Raji (cell line): ENCODE measurements around the gene SNX20.

Experiments used
- POLR2A ChIP-seq: IDR thresholded peaks from 2 replicates; pipeline ENCODE4 v1.6.1; 2011; ENCODE audit warnings: low read depth, low read length, control low read depth; ENCODE audit not compliant: insufficient read depth

The SNX20 gene

DNA sequence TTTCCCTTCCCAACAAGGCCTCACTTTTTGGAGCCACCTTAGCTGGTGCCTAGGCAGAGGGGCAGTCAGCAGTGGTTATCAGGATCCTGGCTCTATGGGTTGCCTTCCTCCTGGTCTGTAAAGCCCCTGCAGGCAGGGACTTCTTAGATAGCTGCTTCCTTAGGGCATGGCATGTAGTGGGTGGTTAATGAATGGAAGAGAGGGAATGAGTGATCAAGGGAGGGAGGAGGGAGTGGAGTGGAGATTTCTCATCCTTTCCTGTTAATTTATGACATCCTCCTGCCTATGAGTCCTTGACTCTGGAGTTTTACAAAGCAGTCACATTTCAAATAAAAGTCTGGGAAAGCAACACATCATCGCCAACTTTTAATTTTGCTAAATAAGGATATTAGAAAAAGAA is 40.7 kb downstream of the SNX20 start:
- TF ChIP-seq POLR2A: no peak

DNA sequence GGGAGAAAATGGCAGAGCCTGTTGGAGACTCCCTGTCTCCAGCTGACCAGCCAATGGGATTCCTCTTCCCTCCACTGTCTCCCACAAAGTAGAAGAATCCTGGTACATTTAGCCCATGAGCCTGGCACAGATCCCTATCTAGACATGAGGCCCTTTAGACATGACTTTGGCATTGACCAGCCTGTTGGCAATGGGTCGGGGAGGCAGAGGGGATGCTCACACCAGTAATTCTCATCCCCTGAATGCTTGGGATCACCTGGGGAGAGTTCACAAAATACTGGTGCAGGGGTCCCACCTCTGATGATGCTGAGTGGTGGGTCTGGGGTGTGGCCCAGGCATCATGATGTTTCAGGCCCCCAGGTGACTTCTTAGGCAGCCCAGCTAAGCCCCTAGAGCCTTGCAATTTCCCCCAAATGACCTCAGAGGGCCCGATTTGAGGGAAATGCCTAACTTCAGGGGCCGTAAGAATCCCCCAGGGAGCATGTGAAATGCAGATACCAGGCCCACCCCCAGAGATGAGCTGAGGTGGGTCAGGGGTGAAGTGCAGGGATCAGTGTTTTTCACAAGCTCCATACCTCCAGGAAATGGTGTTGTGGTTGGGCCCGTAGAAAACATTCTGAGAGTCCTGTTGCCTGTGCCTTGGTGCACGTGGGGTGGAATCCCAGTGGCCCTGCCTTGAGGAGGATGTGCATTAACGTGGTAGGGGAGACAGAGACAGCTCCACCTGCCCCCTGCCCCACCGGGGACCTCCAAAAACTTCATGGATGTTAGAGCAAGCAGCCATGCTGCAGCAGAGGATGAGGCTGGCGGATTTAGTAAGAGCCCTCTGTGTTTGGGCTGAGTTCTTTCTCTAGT is 42.1 kb downstream of the SNX20 start:
- no peak for TF ChIP-seq POLR2A

DNA sequence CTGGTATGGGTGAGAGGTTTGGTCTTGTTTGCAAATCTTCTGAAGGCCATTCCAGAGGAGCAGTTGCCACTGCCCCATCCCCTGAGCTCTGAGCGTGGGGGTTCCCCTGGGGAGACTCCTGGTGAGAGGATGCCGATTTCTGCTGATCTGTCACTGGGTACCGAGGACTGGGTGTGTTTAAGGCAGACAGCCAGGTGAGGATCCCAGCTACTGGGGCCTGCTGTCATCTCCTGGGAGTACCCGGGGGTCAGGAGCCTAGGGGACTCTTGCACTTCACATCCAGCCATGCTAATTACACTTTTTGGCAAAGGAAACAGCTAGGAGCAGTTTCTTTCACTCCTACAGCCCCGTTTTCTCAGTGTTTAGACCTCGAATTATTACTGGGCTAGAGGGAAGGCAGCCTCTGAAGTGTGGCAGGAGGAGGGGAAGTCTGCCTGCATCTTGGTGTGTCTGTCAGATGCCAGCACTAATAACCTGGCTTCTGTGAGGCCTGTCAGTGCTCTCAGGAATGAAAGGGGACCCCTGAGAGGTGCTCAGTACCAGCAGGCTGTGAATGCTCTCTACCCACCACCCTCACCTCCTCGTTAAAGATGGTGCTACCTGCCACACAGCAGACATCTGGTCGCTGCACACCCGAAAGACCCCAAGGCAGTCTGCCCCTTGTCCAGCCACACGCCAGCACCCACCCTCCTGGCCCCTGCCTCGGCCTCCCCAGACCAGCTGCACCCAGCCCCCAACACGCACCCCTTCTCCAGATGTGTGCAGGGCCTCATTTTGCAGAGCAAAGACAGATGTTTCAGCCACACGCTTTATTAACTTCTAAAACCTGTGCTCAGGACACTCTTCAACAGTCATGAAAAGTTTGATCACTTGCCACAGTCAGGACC is 43.2 kb downstream of the SNX20 start:
- TF ChIP-seq POLR2A: no peak

- TF ChIP-seq POLR2A: no peak
Observed at GRCh38 chr16:50636753-50637374, 44.2 kb downstream of the SNX20 start.

- TF ChIP-seq POLR2A: no peak
Observed at GRCh38 chr16:50635505-50636392, 45.4 kb downstream of the SNX20 start.

- TF ChIP-seq POLR2A: no peak
Observed at GRCh38 chr16:50634947-50635346, 46.2 kb downstream of the SNX20 start.

DNA sequence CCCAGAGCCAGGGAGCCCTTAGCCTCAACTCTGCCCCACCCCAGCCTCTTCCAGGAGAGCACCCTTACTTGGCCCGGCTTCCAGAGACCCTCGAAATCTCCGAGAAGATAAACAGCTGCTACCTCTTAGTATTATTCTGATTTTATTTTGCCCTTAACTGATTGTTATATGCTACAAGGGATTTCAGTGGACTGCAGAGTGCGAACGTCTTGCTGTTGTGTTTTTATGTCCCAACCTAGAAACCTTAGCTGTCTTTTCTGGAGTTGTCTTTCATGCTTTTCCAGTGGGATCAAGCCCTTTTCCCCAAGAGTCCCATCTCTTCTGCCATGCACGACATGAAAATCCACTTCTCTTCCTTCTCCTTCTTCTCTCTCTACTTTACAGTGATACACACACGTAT is 47.0 kb downstream of the SNX20 start:
- no peak for TF ChIP-seq POLR2A

GRCh38 chr16:50632927-50633800 is 47.9 kb downstream of the SNX20 start:
- TF ChIP-seq POLR2A: no peak

DNA sequence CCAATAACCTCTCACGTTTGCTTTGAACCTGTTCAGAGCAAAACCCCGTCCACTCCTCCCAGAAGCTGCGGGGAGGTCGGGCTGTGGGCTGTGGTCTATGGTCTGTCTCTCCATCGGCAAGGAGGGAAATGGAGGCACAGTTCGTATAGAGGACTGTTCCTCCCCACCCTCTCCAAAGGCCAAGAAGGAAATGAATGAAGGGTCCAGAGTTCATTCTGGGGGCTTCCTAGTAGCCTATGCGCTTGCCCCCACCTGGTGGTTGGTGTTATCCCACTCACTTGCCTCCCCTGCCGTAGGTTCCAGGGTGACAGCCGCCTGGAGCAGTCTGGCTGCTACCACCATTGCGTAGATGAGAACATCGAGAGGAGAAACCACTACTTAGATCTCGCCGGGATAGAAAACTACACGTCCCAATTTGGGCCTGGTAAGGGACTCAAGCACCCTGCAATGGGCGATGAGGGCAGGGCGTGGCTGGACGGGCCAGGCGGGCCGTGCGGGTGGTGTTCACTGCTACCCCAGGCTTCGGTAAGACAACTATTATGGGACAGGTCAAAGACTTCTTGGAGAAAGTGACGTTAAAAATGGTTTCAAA is 49.0 kb downstream of the SNX20 start:
- no peak for TF ChIP-seq POLR2A

- TF ChIP-seq POLR2A: no peak
Observed at GRCh38 chr16:50631249-50631984, 49.7 kb downstream of the SNX20 start.

DNA sequence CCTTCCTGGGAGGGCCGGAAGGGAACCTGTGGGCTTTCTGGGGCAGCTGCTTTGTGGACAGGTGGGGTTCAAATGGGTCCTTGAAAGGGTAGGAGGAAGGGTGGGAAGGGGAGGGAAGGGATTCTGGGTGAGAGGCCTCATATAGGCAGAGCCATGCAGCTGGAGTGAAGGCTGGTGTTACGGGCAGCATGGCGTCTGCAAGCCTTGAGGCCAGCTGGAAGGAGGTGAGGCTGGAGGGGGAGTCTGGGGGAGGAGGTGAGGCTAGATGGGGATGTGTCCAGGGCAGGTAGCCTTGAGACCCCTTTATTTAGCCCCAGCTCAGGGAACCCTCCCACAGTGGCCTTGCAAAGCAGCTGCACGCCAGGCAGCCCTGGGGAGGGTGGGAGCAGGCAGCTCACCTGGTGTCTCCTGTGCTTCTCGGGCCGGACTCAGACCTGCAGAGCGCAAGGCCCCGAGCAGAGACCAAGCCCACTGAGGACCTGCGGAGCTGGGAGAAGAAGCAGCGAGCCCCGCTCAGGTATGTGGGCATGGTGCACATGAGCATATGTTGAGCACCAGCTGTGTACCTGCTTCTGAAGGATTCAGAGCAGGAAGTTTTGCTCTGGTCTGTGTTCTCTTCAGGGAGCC is 50.6 kb downstream of the SNX20 start:
- TF ChIP-seq POLR2A: no peak

GRCh38 chr16:50629334-50629733 is 51.8 kb downstream of the SNX20 start:
- TF ChIP-seq POLR2A: no peak

- no peak for TF ChIP-seq POLR2A
Observed at GRCh38 chr16:50628156-50628802, 52.8 kb downstream of the SNX20 start.
